HG03039 (cell line): ENCODE measurements around the gene LCN2.
"Not testable (repeated sequence)": the region's sequence is repeated elsewhere in the genome, so short reads cannot be mapped to it uniquely, and the experiment has no call there.

Source experiments
- ATAC-seq: cut with Tn5 transposase; IDR thresholded peaks from one replicate; pipeline ENCODE4 v1.9.1; 2021; ENCODE audit warnings: mild to moderate bottlenecking, moderate library complexity; ENCODE audit not compliant: unreplicated experiment

LCN2 gene

DNA sequence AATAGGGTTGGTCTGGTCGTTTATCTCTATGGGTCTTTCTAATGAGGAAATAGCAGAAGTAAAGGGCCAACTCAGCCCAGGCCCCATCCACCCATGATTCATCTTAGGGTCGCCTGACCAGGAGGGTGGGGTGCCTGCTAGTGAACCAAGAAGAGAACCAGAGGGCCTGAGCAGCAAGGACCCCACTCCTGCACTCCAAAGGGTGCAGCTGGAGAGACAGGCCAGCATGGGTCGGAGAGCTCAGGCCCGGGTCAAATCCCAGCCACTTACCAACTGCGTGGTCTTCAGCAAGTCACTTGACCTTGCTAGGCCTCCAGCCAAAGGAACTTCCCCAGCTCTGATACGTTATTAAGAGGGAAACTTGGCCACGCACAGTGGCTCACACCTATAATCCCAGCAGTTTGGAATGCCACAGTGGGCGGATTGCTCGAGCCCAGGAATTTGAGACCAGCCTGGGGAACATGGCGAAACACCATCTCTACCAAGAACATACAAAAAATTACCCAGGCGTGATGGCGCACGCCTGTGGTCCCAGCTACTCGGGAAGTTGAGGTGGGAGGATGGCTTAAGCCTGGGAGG, 15.1 kb downstream of the LCN2 start:
- no peak for ATAC-seq

DNA sequence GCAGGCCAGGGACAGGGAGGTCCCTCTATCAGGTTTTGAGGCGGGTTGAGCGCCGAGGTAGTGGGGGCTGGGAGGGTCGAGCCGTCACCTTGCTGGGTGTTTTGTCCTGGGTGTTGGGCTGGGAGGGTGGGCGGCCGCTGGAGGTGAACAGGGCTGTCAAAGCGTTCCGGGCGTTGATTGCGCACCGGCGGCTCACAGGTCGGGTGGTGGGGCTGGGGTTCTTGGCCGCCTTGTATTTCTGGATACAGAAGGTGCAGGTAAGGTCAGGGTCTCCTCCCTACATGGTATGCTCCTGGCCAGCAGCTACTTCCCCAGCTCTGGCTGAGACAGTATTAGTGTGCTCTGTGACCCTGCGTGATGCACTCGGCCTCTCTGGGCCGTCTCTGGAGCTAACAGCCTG, 16.9 kb downstream of the LCN2 start:
- no peak for ATAC-seq

DNA sequence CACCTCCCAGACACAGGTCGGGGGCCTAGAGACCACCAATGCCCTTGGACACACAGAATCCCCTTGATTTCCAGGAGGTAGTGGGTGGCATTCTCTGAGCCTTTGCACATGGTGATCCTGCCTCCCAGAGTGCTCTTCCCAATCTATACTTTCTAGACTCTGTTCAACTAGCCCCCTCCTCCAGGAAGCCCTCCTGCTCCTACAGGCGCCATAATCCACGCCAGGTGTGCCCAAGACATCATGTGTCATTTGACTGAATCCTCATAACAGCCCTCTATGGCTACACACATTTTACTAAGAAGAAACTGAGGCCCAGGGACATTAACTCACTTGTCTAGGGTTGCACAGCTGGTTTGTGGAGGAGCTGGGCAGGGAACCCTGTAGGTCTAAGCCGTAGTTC, 18.0 kb downstream of the LCN2 start:
- no peak for ATAC-seq

DNA sequence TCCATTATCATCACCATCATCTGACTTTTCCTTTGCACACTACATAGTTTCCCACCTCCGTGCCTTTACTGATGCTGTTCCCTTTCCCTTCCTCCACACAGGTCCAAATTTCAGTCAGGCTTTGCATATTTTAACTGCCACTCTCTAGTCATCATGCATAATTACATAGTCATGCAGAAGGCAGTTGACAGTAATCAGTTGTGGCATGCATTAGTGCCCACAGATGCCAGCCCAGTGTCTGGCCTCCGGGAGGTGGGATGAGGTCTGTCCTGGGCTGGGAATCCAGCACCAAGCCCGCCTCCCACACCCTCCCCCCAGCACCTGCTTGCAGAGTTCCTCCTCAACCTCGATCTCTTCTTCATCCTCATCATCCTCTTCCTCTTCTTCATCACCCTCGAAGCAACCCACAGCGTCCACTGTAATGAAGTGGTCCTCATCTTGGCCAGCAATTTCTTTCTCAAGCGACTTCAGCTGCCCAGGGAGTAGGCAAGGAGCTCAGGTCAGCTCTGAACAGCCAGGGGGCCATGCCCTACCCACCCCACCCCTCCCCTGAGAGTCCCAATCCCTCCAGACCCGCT, 19.6 kb downstream of the LCN2 start:
- ATAC-seq: no peak

DNA sequence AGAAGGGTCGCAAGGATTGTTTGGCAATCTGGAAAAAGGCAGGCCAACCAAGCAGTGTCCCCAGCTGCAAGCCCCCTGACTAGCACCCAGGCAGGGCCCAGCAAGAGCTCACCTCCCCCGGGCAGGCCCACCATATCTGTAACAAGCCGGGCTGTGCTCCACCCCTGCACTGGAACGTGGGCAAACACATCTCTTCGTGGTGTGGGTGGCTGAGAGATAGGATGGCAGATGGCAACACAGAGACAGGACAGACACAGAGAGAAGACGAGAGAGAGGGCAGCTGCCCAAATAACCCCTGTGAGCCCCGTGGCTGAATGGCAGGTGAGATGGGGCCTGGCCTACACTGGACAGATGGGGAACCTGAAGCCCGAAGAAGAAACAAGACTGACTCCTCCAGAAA, 20.2 kb downstream of the LCN2 start:
- ATAC-seq: no peak

DNA sequence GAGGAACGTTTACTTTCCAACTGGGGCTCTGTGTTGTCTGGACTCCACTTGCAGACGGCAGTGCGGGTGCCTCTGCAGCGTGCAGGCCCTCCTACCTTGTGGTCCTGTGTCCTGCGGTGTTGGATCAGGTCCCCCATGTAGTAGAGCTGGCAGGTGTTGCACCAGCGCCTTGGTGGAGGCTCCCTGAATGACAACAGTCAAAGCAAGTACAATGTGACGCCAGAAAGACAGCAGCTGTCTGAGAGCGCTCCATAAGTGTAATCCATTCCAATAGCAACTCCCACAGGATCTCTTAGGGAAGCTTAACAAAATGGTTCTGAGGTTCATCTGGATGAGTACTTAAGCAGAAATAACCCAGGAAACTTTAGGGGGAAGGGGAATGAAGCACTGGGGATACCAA, 20.7 kb downstream of the LCN2 start:
- no peak for ATAC-seq

DNA sequence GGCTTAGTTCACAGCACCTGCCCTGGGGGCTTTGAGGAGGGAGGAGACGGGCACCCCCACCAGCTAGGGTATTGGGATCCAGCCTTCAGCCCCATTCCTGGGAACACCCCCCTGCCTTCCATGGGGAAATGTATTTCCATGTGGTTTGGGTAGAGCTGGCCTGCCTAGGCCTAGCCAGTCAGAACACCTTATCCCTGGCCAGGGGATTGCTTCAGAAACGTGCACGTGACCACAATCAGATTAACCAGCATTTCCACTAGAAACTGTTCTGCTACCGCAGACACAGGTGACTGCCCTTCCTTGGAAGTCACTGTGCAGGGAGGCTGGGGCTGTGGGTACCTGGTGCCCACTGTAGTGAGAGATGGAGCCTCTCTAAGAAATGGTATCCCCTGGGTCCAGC, 24.8 kb downstream of the LCN2 start:
- ATAC-seq: no peak

DNA sequence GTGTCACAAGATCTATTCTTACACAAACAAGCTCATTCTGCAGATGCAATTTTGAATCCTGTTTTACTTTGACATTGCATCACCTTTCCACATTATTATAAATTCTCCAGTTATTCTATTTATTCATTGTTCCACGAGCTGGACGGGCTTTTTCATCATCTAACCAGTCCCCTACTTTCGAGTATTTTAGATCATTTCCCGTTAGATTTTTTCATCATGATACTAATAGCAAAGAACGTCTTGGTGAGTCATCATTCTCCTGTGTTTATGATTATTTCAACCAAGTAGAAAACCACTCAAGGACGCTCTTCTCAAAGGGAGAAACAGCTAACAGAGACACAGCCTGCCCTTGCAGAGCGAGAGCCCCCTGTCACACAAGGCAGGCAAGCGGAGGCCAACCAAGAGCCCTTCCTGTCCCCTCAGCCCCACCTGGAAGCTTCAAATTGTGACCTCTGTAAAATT, 25.9 kb downstream of the LCN2 start:
- no peak for ATAC-seq

DNA sequence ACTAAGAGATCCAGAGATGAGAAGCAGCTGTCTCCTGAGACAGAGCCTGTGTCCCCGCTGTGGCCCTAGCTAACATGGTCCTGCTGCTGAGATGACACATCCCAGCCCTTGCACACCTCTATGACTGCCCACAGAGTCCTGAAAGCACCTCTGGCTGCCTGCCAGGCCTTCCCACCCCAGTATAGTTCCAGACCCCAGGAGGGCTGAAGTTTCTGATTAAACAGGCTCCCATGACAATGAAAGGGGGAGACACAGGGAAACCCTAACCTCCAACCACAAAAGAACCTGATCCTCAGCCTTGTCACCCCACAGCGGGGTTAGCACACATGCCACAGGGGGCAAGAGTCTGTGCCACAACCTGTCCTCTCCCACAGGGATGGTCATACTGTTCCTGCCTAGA, 26.5 kb downstream of the LCN2 start:
- no peak for ATAC-seq

DNA sequence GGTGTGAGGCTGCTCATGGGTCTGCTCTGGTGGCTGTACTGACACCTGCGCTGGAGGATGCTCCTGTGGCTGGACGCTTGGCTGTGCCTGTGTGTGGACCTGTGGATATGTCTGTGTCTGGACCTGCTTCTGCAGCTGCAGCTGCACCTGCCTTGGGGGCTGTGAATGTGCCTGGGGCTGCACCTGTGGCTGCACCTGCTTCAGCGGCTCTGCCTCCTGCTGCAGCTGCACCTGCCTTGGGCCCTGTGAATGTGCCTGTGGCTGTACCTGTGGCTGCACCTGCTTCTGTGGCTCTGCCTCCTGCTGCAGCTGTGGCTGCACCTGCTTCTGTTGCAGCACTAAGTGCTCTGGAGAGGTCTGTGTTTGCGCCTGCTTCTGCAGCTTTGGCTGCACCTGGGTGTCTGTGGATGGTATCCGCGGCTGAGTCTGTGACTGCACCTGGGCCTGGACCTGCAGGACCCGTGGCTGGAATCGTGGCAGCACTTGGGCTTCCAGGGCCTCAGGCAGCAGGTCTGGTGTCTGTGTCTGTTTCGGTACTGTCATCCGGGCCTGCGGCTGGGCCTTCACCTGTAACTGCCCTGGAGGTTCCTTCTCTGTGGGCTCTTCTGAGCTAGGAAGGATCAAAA, 29.7 kb downstream of the LCN2 start:
- no peak for ATAC-seq

DNA sequence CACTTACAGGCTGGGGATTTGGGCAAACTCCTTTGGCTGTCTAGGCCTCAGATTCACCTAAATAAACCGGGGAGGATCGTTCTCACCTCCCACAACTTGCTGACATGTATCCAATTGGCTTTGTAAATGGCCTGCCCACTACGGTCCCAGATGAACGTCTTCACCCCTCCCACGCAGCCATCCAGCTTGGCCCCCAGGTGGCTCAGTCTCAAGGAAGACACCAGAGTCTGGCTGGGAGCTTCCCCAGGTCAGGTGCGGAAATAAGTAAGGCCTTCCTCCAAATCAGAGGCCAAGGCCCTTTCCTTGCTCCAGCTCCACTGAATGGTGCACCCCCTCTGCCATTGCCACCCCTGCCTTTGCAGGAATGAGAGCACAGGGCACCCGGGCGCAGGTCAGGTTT, 30.7 kb downstream of the LCN2 start:
- no peak for ATAC-seq

DNA sequence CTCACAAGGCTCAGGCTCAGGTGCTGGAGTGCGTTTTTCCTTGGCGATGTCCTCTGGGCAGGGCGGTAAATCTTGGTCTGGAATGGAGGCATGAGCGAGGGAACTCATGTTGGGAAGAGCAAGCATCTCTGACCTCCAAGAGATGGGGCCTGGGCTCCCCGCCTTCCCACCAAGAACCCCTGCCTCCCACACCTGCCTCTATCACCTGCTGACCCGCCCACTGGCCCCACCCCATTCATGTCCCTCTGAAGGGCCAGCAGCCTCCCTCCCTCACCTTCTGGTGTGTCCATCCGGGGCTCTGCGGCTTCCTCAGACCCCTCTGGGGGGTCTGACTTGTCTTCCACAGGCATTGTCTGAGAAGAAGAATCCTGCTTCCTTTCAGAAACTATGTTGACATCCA, 31.2 kb downstream of the LCN2 start:
- no peak for ATAC-seq

DNA sequence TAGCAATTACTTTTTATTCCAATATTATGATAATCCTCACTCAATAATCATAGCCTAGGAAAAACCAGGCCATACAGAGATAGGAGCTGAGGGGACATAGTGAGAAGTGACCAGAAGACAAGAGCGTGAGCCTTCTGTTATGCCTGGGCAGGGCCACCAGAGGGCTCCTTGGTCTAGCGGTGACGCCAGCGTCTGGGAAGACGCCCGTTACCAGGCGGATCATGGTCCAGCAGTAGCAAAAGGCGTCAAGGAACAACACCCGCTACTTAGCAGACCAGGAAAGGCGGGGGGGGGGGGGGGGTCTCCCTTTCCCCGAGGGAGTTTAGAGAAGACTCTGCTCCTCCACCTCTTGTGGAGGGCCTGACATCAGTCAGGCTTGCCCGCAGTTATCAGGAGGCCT, 32.2 kb downstream of the LCN2 start:
- not testable (repeated sequence) for ATAC-seq

DNA sequence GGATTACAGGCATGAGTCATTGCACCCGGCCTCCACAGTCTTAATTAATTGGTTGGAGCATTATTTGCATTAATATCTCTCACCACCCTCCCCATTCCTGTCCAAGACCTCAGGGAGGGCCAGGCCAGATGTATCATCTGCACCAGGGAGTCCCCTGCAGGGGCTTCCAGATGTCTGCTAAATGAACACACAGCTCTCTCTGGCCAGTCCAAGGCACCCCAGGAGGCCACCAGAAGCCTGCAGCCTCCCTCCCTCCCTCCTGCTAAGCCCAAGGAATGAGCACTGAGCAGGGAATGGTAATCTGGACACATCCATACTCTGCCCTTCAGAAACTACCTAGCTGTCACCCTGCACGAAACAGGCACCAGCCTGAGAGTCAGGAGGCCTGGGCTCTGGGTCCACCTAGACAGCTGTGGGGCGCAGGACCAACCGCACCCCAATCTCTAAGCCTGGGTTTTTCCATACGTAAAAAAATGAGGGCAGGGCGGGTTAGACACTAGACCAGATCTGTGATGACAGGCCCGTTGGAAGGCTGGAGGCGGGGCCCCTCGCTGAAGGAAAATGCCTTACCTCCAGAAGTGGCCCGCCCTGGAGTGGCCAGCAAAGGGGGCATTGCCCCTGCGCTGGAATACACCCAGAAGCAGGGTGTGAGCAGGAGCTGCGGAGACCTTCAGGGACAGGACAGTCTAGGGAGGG, 33.8 kb downstream of the LCN2 start:
- no peak for ATAC-seq

DNA sequence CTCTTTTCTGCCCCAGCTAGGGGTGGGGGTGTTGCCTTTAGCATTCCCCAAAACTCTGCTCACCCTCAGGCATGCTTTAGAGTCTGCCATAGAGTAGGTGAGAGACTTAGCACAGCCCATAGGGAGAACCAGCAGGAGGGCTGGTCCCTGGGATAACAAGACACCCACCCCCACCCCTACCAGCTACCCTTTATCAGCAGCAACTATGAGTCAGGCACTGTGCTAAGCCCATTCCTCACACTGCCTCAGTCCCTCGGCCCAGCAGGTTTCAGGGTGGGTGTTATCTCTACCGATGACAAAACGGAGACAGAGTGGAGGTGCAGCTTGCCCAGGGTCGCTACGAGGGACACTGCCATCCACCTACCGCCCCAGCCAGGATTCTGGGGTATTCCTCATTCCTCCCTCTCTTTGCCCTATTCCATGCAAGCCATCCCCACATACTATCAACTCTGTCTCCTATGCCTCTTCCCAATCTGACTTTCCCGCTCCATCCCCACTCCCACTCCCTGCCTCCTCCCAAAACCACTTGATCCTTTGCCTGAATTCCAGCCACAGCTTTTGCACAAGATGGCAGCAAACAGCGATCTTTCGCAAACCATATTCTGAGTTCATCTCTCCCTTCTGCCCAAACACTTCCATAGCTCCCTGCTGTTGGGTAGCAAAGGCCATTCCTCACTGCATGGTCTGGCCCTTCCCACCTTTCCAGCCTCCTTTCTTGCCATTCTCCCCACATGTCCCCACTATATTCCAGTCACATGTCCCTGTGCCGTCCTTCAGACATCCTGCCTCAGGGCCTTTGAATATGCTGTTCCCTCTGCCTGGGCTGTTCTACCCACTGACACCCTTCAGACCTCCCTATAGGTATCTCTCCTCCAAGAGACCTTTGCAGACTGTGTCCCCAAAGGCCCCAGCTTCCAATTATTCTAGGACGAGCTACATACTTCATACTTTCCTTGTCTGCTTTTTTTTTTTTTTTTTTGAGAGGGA, 37.0 kb downstream of the LCN2 start:
- ATAC-seq: no peak

DNA sequence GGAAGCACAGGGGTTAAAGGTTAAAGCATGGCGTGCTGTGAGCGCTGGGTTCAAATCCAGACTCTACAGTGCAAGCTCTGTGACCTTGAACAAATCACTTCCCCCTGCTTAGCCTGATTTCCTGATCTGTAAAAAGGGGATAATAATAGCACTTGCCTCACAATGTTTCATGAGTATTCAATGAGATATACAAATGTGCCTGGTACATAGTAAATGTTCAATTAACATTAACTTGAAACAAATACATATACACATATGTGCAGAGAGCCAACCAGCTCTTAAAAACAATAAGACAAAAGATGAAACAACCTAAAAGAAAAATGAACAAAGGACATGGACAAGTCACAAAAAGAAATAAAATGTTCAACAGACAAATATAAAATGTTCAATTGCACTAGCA, 38.1 kb downstream of the LCN2 start:
- no peak for ATAC-seq

DNA sequence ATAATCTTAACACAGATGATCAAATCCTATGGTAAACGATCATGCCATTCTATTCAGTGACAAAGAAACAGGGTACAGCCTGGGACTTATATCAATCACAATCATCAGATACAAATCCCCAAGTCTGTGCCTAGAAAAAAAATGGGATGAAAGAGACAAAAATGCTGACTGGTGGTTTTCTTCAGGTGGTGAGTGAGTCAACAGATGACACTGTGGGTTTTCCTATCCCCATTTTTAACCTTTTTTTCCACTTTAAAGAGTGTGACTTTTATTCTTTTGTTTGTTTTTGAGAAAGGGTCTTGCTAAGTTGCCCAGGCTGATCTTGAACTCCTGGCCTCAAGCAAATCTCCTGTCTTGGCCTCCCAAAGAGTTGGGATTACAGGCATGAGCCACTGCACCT, 39.0 kb downstream of the LCN2 start:
- ATAC-seq: no peak

DNA sequence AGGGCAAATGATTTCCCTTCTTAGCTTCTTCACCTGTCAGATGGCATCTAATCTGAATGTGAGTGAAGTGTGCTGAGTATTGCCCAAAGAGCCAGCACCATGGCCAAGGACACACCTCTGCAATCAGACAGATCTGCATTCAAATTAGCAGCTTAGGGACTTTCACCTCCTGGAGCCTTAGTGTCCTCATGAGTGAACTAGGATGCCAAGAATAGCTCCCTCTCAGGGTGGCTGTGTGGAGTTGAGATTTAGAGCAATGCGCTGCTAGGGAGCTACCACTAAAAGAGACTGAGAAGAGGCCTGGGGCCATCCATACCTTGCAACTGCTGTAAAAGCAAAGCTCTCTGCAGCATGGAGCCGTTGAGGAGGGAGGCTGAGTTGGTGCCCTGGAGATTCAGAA, 40.8 kb downstream of the LCN2 start:
- ATAC-seq: no peak

DNA sequence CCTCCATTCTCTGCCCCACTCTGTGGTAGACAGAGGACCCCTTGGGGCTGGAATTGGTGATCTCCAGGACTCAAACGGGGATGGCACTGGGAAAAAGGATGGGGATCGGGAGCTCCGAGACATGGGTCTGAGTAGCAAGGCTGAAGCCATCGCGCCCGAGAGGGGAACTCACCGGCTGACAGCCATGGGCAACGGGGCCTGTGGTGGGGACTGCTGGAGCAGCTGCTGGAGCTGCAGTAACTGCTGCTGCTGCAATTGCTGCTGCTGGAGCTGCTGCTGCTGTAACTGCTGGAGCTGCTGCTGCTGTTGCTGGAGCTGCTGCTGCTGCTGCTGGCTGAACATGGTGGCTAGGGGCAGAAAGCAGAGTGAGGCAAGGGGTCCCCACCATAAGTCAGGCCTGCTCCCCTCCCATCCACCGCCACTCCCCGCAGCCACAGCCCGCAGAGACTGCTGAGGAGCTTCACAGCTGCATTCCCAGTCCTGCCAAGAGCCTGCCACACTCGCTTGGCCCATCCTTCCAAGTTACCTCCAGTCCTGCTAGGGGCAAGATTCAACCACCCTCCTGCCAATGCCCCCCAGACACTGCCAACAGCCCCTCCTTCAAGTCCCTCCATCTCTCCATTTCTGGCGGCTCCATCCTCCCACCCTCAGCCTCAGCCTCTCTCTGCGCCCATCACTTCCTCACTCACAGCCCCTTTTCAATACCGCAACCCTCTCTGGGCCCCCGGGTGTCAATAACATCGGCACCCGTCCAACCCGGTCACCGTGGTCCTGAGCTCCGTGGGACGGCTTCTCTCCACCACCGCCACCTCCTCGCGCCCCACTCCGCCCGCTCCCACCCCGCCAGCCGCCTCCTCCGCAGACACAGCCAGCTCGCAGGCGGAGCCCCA, 41.5 kb downstream of the LCN2 start:
- no peak for ATAC-seq
